ENCODE measurements around the gene CEP350.

GRCh38 chr1:180043785-180044184 lies 89.2 kb downstream of the CEP350 start:
- TF ChIP-seq EZH2 (IDR thresholded peaks at IDR 0.05) (no peak), POLR2AphosphoS5 (IDR thresholded peaks at IDR 0.05; ENCODE audit: borderline replicate concordance, low read depth, low read length) (no peak), FOXP2 (optimal IDR thresholded peaks at IDR 0.05; ENCODE audit: control extremely low read depth, extremely low read length, insufficient read depth) (no peak)
